GM18511 (cell line): ENCODE data around the gene ATP11A.

Source experiments
- ATAC-seq: cut with Tn5 transposase; IDR thresholded peaks from one replicate; pipeline ENCODE4 v1.9.1; 2021; ENCODE audit warnings: mild to moderate bottlenecking, moderate library complexity; ENCODE audit not compliant: unreplicated experiment

ATP11A gene

GRCh38 chr13:112899281-112900225 is 209.7 kb downstream of the ATP11A start:
- no peak for ATAC-seq

- ATAC-seq = no peak
These were observed 210.4 kb downstream of the ATP11A start for GRCh38 chr13:112900226-112900600.

GRCh38 chr13:112900691-112901091 is 210.9 kb downstream of the ATP11A start:
- no peak for ATAC-seq

- ATAC-seq = no peak
These were observed 212.3 kb downstream of the ATP11A start for GRCh38 chr13:112902101-112902651.

- ATAC-seq = no peak
These were observed 212.8 kb downstream of the ATP11A start for GRCh38 chr13:112902669-112903068.

- ATAC-seq = no peak
These were observed 213.3 kb downstream of the ATP11A start for GRCh38 chr13:112903071-112903577.

- ATAC-seq = no peak
These were observed 213.9 kb downstream of the ATP11A start for GRCh38 chr13:112903606-112904195.

- ATAC-seq = no peak
These were observed 214.7 kb downstream of the ATP11A start for GRCh38 chr13:112904436-112904960.

- ATAC-seq = no peak
These were observed 215.2 kb downstream of the ATP11A start for GRCh38 chr13:112905086-112905485.

GRCh38 chr13:112905619-112905989 is 215.8 kb downstream of the ATP11A start:
- no peak for ATAC-seq

- ATAC-seq = no peak
These were observed 216.3 kb downstream of the ATP11A start for GRCh38 chr13:112905990-112906641.

GRCh38 chr13:112907286-112907685 is 217.4 kb downstream of the ATP11A start:
- ATAC-seq = no peak

- ATAC-seq = no peak
These were observed 218.1 kb downstream of the ATP11A start for GRCh38 chr13:112907871-112908331.

GRCh38 chr13:112908342-112908741 is 218.5 kb downstream of the ATP11A start:
- ATAC-seq = no peak

GRCh38 chr13:112910016-112910415 is 220.2 kb downstream of the ATP11A start:
- ATAC-seq = no peak

- no peak for ATAC-seq
These were observed 220.9 kb downstream of the ATP11A start for GRCh38 chr13:112910616-112911280.

- ATAC-seq = no peak
These were observed 221.5 kb downstream of the ATP11A start for GRCh38 chr13:112911285-112911701.

GRCh38 chr13:112911883-112912282 is 222.0 kb downstream of the ATP11A start:
- no peak for ATAC-seq

GRCh38 chr13:112912726-112913440 is 223.0 kb downstream of the ATP11A start:
- no peak for ATAC-seq

GRCh38 chr13:112916296-112916695 is 226.5 kb downstream of the ATP11A start:
- ATAC-seq = no peak
